Astrocyte (in vitro differentiated cells and primary cell): ENCODE results near the gene PAM16. TPM values are rescaled to one million over a fixed set of nuclear protein-coding genes. Genes with fewer than 3 reads are reported as not detected.

Experiments used
- DNase-seq: peaks from one replicate; pipeline ENCODE4 v3.0.0-alpha.2; 2010; ENCODE audit warnings: low read depth
- FAIRE-seq: peaks from 2 replicates; lab custom pipeline; 2011; peaks lifted over from hg19 to GRCh38; lab: Jason Lieb, UNC
- H2AFZ ChIP-seq: 2 replicates; pipeline ENCODE4 v1.6.0; 2012; ENCODE audit warnings: low read depth, low read length, inconsistent platforms
- H3K27ac ChIP-seq: 2 replicates; pipeline ENCODE4 v1.5.1; 2011; ENCODE audit warnings: low read depth, low read length, inconsistent platforms
- H3K27me3 ChIP-seq: 2 replicates; pipeline ENCODE4 v1.6.0; 2011; ENCODE audit warnings: low read length, inconsistent platforms; ENCODE audit not compliant: insufficient read depth
- H3K36me3 ChIP-seq: 2 replicates; pipeline ENCODE4 v1.5.1; 2011; ENCODE audit warnings: low read length, inconsistent platforms; ENCODE audit not compliant: insufficient read depth
- H3K4me1 ChIP-seq: 2 replicates; pipeline ENCODE4 v1.5.1; 2011; ENCODE audit warnings: low read length, inconsistent platforms; ENCODE audit not compliant: insufficient read depth
- H3K4me2 ChIP-seq: 2 replicates; pipeline ENCODE4 v1.6.0; 2012; ENCODE audit warnings: low read length, inconsistent platforms
- H3K4me3 ChIP-seq: 2 replicates; pipeline ENCODE4 v1.5.1; 2011; ENCODE audit warnings: low read depth, mild to moderate bottlenecking, low read length, inconsistent platforms; ENCODE audit not compliant: insufficient read depth
- H3K79me2 ChIP-seq: 2 replicates; pipeline ENCODE4 v1.6.0; 2012; ENCODE audit warnings: mild to moderate bottlenecking, low read length, inconsistent platforms; ENCODE audit not compliant: insufficient read depth
- H3K9ac ChIP-seq: 2 replicates; pipeline ENCODE4 v1.6.0; 2012; ENCODE audit warnings: mild to moderate bottlenecking, low read length, inconsistent platforms
- H3K9me3 ChIP-seq: 2 replicates; pipeline ENCODE4 v1.5.1; 2012; ENCODE audit warnings: low read depth, mild to moderate bottlenecking, low read length, inconsistent platforms; ENCODE audit not compliant: insufficient read depth
- H4K20me1 ChIP-seq: 2 replicates; pipeline ENCODE4 v1.6.0; 2012; ENCODE audit warnings: low read length, inconsistent platforms; ENCODE audit not compliant: insufficient read depth
- H3K27ac Mint-ChIP-seq: one replicate; pipeline ENCODE4 v1.8.0; 2021; ENCODE audit warnings: mild to moderate bottlenecking, mixed read lengths; ENCODE audit not compliant: unreplicated experiment
- H3K27me3 Mint-ChIP-seq: one replicate; pipeline ENCODE4 v1.8.0; 2021; ENCODE audit warnings: low read depth, mixed read lengths; ENCODE audit not compliant: unreplicated experiment
- H3K36me3 Mint-ChIP-seq: one replicate; pipeline ENCODE4 v1.8.0; 2021; ENCODE audit warnings: low read depth, mixed read lengths; ENCODE audit not compliant: unreplicated experiment
- H3K4me1 Mint-ChIP-seq: one replicate; pipeline ENCODE4 v1.8.0; 2021; ENCODE audit warnings: low read depth, mixed read lengths; ENCODE audit not compliant: unreplicated experiment
- H3K4me3 Mint-ChIP-seq: one replicate; pipeline ENCODE4 v1.8.0; 2021; ENCODE audit warnings: mild to moderate bottlenecking, moderate library complexity, mixed read lengths; ENCODE audit not compliant: unreplicated experiment
- H3K9me3 Mint-ChIP-seq: one replicate; pipeline ENCODE4 v1.8.0; 2021; ENCODE audit warnings: mild to moderate bottlenecking, mixed read lengths; ENCODE audit not compliant: unreplicated experiment
- EZH2 ChIP-seq: IDR thresholded peaks from 2 replicates; pipeline ENCODE4 v1.6.1; 2012; ENCODE audit warnings: mild to moderate bottlenecking, low read length, inconsistent platforms; ENCODE audit not compliant: insufficient read depth
- total RNA-seq: library from RNA; stranded (reverse); gene quantifications from 2 replicates; pipeline ENCODE4 v1.2.1, GENCODE V29; 2021
- TF ChIP-seq, protein P1 (sequence below): IDR thresholded peaks from 2 replicates; pipeline ENCODE4 v1.5.1; 2011; ENCODE audit warnings: low read depth, mild to moderate bottlenecking, inconsistent platforms, low read length, moderate library complexity; ENCODE audit not compliant: insufficient read depth

PAM16 gene
- total RNA-seq, 1 donor from 2014 or later = 51.9 TPM

DNA sequence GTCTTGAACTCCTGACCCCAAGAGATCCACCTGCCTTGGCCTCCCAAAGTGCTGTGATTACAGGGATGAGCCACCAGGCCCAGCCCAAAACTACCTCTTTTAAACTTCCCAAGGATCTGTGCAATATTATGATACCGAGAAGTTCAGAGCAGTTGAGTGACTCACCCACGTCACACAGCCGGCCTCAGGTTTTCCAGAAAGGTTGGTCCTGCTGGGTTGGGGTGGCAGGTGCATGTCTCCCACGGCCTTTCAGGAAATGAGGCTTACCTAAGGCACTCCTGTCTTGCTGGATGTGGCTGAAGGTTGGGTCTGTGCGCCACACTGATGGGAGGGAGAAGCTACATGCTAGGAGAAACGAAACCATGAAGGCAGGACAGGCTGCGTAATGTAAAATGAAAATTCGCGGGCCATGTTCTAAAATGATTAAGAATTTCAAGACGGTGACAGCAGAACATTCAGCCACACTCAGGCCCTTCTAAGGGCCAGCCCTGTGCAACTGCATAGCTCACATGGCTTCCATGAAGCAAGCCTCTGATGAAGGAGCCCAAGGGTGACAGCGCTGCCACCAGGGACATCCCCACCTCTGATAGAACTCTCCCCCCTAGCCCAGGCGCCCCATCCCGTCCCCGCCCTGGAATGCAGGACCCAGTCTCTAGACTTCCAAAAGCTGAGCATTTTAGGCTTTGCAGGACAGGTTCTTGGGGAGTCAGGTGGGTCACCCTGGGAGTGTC, 41.9 kb downstream of the PAM16 start:
- Histone ChIP-seq H3K27ac (no peak overlapping the region), H3K4me3 (no peak overlapping the region), H2AFZ (no peak overlapping the region), H3K9ac (no peak overlapping the region), H3K9me3 (no peaks in the 10 kb centered on the region), H4K20me1 (no peaks in the 10 kb centered on the region), H3K79me2 (no peaks in the 10 kb centered on the region), H3K4me2 (no peak overlapping the region), H3K4me1 (peaks cover 13% of the 10 kb centered on the region), H3K27me3 (no peaks in the 10 kb centered on the region), H3K36me3 (no peaks in the 10 kb centered on the region)
- Mint-ChIP-seq H3K9me3 (no peaks in the 10 kb centered on the region), H3K27ac (no peak overlapping the region), H3K36me3 (no peaks in the 10 kb centered on the region), H3K4me3 (no peak overlapping the region), H3K4me1 (peaks cover 14% of the 10 kb centered on the region), H3K27me3 (no peaks in the 10 kb centered on the region)
- TF ChIP-seq, protein P1, sequence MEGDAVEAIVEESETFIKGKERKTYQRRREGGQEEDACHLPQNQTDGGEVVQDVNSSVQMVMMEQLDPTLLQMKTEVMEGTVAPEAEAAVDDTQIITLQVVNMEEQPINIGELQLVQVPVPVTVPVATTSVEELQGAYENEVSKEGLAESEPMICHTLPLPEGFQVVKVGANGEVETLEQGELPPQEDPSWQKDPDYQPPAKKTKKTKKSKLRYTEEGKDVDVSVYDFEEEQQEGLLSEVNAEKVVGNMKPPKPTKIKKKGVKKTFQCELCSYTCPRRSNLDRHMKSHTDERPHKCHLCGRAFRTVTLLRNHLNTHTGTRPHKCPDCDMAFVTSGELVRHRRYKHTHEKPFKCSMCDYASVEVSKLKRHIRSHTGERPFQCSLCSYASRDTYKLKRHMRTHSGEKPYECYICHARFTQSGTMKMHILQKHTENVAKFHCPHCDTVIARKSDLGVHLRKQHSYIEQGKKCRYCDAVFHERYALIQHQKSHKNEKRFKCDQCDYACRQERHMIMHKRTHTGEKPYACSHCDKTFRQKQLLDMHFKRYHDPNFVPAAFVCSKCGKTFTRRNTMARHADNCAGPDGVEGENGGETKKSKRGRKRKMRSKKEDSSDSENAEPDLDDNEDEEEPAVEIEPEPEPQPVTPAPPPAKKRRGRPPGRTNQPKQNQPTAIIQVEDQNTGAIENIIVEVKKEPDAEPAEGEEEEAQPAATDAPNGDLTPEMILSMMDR = no peak
- no peak for TF ChIP-seq EZH2
- no peak for DNase-seq
- no peak for FAIRE-seq

DNA sequence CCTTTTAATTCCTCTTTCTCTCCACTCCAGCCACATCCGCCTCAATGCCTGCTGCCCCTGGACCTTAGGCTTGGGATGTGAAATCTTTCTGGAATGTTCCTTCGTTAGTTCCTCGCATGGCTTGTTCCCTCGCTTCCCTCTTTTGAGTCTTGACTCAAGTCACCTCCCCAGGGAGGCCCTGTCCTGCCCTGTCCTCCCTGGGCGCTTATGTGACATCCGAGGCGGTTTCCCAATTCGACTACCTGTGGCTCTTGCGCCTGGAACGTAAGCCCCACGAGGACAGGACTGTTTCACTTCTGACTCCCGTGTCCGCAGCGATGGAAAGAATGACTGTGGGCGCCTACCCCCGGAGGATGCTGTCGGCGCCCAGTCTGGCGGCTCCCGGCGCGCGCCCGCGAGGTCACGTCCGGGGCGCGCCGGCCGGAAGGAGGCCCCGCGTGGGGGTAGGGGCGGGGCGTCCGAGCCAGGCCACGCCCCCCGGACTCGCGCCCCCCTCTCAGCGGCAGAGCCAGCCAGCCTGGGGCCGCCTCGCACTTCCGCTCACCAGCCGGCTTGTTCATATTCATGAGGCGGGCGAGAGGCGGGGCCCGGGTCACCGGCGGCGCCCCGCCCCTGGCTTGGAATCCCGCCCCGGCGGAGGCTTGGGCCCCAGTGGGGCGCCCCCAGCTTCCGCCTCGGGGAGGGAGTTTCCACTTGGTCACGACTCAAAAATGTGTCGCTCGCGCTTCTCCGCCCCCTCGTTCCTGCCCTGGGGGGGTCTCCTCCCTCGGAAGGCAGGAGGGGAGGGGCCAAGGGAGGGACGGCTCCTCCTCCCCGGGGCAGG, 43.7 kb downstream of the PAM16 start:
- TF ChIP-seq, protein P1 = no peak
- no peak for TF ChIP-seq EZH2
- peak overlapping the region; percentile 81 for H3K4me2 ChIP-seq
- H3K79me2 ChIP-seq = no peaks in the 10 kb centered on the region
- no peaks in the 10 kb centered on the region for H3K9me3 ChIP-seq
- H3K9me3 Mint-ChIP-seq = no peaks in the 10 kb centered on the region
- no peaks in the 10 kb centered on the region for H3K27me3 ChIP-seq
- DNase-seq = peak; percentile 87
- peak overlapping the region; percentile 71 for H3K9ac ChIP-seq
- peak overlapping the region; percentile 70 for H3K27ac ChIP-seq
- H4K20me1 ChIP-seq = no peaks in the 10 kb centered on the region
- no peaks in the 10 kb centered on the region for H3K27me3 Mint-ChIP-seq
- H3K27ac Mint-ChIP-seq = peak overlapping the region; percentile 96
- peak overlapping the region; percentile 59 for H3K4me3 ChIP-seq
- H2AFZ ChIP-seq = peak overlapping the region; percentile 83
- peak overlapping the region; percentile 91 for H3K4me3 Mint-ChIP-seq
- no peaks in the 10 kb centered on the region for H3K36me3 Mint-ChIP-seq
- peaks cover 18% of the 10 kb centered on the region for H3K4me1 Mint-ChIP-seq
- H3K4me1 ChIP-seq = peaks cover 18% of the 10 kb centered on the region
- H3K36me3 ChIP-seq = no peaks in the 10 kb centered on the region
- no peak for FAIRE-seq
